Suprapubic skin (tissue), 3 donors: ENCODE measurements around the gene SLC6A1.

Source experiments
- CTCF ChIP-seq, 2 donors: fragments of 200-600 bp in 1 of 2; fragments of 450-650 bp in 1 of 2; sonication (generic) in 1 of 2; IDR thresholded peaks; one replicate each; pipeline ENCODE4 v1.5.1; 2016 to 2019; ENCODE audit warnings: antibody characterized with exemption in 2 of 2, mild to moderate bottlenecking in 1 of 2, moderate library complexity in 1 of 2
- POLR2A ChIP-seq, 2 donors: fragments of 450-650 bp; IDR thresholded peaks; one replicate each; pipeline ENCODE4 v1.6.1; 2017; ENCODE audit warnings: antibody characterized with exemption in 2 of 2, mild to moderate bottlenecking in 2 of 2, moderate library complexity in 2 of 2

GRCh38 chr3:11074451-11074850 is 81.9 kb downstream of the SLC6A1 start:
- TF ChIP-seq CTCF (IDR thresholded peaks at IDR 0.05) (no peak), POLR2A (IDR thresholded peaks at IDR 0.05) (no peak)
